GM18507 (cell line): ENCODE measurements around the gene PIMREG.

Experiments
- DNase-seq: peaks from one replicate; pipeline ENCODE4 v3.0.0; 2011; ENCODE audit warnings: low read depth; ENCODE audit not compliant: insufficient read length; ENCODE audit errors: extremely low spot score
- FAIRE-seq: peaks from 2 replicates; lab custom pipeline; 2011; peaks lifted over from hg19 to GRCh38; lab: Jason Lieb, UNC

The PIMREG gene

GRCh38 chr17:6457688-6458459 lies 13.6 kb downstream of the PIMREG start:
- FAIRE-seq (no peak), DNase-seq (no peak)

DNA sequence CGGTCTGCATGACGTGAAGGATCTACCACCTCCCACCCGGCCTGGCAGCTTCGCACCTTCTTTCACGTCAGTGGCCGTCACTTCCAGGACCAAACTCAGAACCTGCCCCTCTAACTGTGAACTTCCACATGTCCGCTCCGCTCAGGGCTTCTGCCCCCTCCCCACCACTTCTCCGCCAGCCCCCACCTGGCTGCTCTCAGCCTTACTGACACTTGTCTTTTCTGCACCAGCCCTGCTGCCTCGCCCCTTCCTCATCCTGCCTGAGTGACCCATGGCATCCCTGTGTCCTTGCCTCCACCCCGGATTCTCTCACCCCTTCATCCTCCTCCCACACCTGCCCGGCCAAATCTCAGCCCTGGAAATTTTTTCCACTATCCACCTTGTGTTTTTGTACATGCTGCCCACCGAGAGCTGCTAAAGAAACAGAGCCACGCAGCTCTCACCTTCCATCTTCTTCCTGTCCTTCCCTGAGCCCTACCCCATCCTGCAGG lies 14.2 kb downstream of the PIMREG start:
- DNase-seq = no peak
- FAIRE-seq = no peak

GRCh38 chr17:6460531-6461161 lies 16.4 kb downstream of the PIMREG start:
- peak; percentile 15 for FAIRE-seq

DNA sequence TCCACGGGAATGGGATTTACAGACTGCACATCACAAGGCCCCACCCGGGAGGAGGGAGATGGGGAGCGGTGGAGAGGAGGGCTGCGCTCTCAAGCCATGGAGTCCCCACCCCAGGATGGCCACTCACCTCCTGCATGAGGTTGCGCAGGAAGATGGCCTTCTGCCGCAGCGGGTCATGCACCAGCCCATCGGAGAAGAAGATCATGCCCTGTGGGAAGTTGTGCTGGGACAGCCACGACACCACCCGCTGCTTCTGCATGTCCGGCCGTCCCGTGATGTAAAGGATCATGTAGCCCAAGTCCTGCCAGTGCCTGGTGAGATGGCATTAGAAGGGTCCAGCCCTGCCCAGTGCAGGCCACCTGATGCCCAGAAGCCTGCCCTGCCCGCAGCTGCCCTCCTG lies 17.0 kb downstream of the PIMREG start:
- FAIRE-seq (no peak), DNase-seq (no peak)

More at GRCh38 chr17:6460531-6461161, 16.4 kb downstream of the PIMREG start:
- DNase-seq = no peak

DNA sequence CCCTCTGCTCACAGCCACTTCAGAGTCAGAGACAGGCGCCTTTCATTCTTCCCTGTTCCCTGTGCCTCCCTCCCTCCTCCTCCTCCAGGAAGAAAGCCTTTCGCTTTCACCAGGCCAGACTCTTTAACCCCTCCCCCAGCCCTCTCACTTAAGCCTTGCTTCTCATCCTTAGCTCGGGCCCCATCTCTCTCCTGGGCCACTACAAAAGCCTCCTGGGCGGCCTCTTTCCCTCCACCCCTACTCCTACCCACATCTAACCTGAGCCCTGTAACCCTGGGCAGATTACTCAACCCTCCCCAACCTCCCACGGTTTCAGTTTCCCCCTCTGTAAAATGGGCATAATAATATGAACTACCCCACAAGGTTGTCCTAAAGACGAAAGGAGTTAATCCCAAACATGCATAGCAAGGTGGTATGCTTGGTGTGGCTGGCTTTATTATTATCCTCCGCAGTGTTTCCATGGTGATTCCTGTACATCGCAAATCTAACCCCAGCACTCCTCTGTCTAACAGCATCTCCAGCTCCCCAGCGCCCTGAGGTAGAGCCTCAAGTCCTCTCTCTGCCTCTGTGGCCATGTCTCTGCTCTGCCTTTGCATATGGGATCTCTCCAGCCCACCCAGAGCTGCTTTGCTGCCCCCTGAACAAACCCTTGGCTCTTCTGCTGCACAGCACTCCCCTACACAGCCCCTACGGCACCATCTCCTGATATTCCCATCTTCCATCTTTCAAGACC lies 17.7 kb downstream of the PIMREG start:
- FAIRE-seq (no peak), DNase-seq (no peak)

DNA sequence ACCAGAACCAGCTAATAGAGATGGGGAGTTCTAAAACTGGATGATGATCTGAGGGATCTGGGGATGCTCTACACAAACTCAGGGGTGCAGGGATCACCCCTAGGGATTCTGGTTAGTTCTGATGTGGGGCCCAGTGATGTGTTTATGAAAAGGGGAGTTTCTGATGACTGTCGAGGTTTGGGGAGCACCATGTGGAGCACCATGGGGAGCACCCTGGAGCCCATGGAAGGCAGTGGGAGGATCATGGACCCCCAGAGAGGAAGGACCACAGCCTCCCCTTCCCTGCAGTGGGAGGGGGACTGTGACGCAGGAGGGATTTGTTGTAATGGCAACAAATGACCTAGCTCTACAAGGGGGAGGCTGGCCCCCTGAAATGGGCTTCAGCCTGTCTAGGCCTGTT lies 18.4 kb downstream of the PIMREG start:
- FAIRE-seq (no peak), DNase-seq (no peak)

- FAIRE-seq = no peak
- DNase-seq = no peak
Observed at GRCh38 chr17:6463616-6464445, 19.6 kb downstream of the PIMREG start.

GRCh38 chr17:6464446-6465041 lies 20.3 kb downstream of the PIMREG start:
- DNase-seq (no peak), FAIRE-seq (no peak)

GRCh38 chr17:6465206-6466003 lies 21.1 kb downstream of the PIMREG start:
- FAIRE-seq (no peak), DNase-seq (no peak)

GRCh38 chr17:6467567-6467966 lies 23.3 kb downstream of the PIMREG start:
- FAIRE-seq = no peak

DNA sequence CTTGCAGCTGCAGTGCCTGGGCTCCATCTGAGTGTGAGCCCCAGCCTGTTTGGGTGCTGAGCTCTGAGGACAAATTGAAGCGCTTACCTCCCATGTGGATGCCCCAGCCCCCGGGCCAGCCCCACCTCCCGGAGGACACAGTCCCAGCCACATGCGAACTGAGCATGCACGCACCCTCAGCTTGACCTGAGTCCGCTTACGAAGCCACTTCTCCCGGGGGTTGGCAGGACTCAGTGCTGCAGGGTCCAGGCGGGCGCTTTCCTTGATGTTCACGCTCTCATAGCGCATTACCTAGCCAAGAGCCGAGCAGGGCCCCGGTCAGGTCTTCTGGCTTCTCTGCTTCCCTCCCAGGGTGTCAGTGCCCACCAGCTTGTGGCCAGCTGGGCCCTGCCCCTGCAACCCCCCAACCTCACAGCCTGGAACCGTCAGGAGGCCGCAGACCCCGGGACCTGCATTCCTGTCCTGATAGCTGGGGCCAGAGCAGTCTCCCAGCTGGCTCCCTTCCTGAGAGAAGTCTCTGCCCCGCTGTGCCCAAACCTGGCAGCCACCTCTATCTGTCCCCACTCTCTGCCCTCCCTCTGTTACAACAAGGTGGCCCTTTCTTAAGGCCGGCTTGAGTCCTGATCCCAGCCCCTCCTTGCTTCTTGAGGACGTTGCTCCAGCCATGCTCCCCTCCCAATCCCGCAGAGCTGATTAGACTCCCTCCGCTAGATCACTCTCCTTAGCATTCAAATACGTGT lies 24.0 kb downstream of the PIMREG start:
- DNase-seq (no peak), FAIRE-seq (no peak)

More at GRCh38 chr17:6467567-6467966, 23.3 kb downstream of the PIMREG start:
- DNase-seq = no peak

DNA sequence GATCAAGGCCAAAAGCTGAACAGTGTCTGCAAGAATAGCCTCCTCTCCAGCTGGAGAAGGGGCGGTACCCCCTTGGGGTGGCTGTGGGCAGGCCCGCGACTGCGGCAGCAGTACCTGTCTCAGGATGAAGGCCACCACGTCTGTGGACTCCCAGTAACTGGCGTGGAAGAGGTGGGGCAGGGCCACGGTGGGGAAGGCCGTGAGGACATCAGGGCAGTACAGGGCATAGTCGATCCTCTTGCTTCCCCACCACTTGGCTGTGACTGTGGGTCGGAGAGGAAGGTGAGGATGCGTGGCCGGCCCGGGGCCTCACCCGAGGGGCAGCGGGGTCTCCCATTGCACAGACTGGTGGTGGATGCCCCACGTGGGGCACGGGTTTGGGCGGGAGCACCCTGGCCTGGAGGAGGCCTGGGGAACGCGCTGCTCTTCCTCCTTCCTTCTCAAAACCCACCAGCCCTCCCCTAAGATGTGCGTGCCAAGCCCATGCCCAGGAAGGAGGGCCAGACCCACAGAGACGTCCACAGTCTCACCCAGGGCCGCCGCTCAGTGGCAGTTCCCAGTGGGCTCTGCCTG lies 26.0 kb downstream of the PIMREG start:
- no peak for DNase-seq
- no peak for FAIRE-seq

GRCh38 chr17:6470751-6471521 lies 26.7 kb downstream of the PIMREG start:
- FAIRE-seq = no peak
- DNase-seq = no peak

DNA sequence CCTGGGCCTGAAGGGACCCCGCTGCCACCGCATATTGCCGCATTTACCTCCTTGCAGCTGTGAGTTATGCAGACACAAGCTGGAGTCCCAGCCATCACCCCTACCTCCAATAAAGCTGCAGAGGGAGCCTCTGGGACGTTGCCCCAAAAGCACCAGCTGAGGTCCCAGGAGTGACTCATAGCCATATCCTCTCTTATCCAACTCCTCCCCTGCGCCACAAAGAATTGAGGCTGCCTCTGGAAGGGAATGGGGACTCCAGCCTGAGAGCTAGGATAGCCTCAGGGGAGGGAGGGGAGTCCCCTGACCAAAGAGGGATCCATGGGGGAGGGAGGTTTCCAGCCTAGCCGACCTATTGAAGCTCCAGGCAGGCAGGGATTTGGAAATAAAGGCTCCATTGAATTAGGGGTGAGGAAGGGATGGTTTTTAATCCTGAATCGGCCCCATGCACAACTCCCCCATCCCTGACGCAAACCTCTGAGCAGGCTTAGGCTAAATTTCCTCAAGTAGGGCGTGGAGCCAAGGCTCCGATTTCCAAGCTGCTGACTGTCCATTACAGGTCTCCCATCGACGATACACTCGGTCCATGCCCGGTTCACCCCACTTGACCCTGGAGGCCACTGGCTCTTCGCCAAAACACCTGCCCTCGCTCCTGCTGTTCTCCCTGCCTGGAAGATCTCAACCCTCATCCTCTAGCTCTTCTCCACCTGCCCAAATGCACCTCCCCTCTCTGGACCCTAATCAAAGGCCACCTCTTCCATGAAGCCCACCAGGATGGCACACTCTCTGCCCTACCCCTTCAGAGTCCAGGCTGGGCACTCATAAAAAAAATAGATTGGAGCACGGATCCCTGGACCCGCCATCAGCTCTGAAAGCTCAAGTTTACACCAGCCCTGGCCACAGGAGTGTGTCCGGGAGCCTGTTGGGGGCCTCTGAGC lies 27.5 kb downstream of the PIMREG start:
- DNase-seq (no peak), FAIRE-seq (no peak)

DNA sequence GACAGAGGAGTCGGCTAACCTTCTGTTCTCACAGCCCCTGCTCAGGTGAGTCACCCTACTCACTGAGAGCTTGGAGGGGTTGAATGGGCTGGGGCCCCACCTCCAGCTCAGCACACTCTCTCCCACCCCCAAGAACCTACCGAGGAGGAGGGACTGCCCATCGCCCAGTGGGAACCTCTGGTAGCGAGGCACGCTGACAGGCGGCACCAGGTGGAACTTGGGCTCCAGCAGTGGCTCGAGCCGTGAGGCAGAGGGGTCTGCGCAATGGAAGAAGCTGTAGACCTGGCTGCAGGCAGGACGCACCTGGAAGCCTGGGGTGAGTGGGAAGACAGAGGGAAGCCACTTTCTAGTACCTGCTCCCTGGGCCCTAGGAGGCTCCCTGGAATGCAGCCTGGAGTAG lies 28.3 kb downstream of the PIMREG start:
- FAIRE-seq (no peak), DNase-seq (no peak)
